Activated naive CD4-positive, alpha-beta T cell treated with anti-CD3 and anti-CD28 coated beads, Interleukin-2, amount 10 ng/mL, durations not matched to agents 7 days and 5 days (primary cell): ENCODE data around the gene WDR76.

Experiments
- CTCF ChIA-PET: fragments of 350-600 bp; sonication (Branson Sonifier 250); formaldehyde crosslinking; loops from one replicate; lab custom pipeline; 2021; ENCODE audit warnings: antibody characterized with exemption; lab: Charles Lee
- DNase-seq: peaks from one replicate; pipeline ENCODE4 v3.0.0-alpha.2; 2020
- H3K27ac Mint-ChIP-seq: one replicate; pipeline ENCODE4 v1.8.0; 2021; ENCODE audit warnings: mild to moderate bottlenecking, moderate library complexity, mixed read lengths
- H3K27me3 Mint-ChIP-seq: one replicate; pipeline ENCODE4 v1.8.0; 2021; ENCODE audit warnings: mild to moderate bottlenecking, mixed read lengths
- H3K36me3 Mint-ChIP-seq: one replicate; pipeline ENCODE4 v1.8.0; 2021; ENCODE audit warnings: mixed read lengths
- H3K4me1 Mint-ChIP-seq: one replicate; pipeline ENCODE4 v1.8.0; 2021; ENCODE audit warnings: mixed read lengths
- H3K4me3 Mint-ChIP-seq: one replicate; pipeline ENCODE4 v1.8.0; 2021; ENCODE audit warnings: mild to moderate bottlenecking, moderate library complexity, mixed read lengths
- H3K9me3 Mint-ChIP-seq: one replicate; pipeline ENCODE4 v1.8.0; 2021; ENCODE audit warnings: mixed read lengths

WDR76 gene

GRCh38 chr15:43876872-43877271 is 50.1 kb downstream of the WDR76 start:
- Mint-ChIP-seq H3K36me3 (peaks cover 45% of the 10 kb centered on the region), H3K9me3 (no peaks in the 10 kb centered on the region), H3K4me1 (no peaks in the 10 kb centered on the region), H3K4me3 (no peak overlapping the region), H3K27me3 (no peaks in the 10 kb centered on the region), H3K27ac (no peak overlapping the region)
- DNase-seq, result no peak
- CTCF ChIA-PET, result interaction anchor here (1.2 kb wide), 1 partner anchor 27 kb away, joined by 3 read pairs; no protein-coding TSS in a partner anchor

GRCh38 chr15:43877371-43877770 is 50.6 kb downstream of the WDR76 start:
- Mint-ChIP-seq H3K27ac (no peak overlapping the region), H3K4me3 (no peak overlapping the region), H3K4me1 (no peaks in the 10 kb centered on the region), H3K27me3 (no peaks in the 10 kb centered on the region), H3K36me3 (peaks cover 48% of the 10 kb centered on the region), H3K9me3 (no peaks in the 10 kb centered on the region)
- DNase-seq, result no peak
- CTCF ChIA-PET, result interaction anchor here (1.2 kb wide), 1 partner anchor 27 kb away, joined by 3 read pairs; no protein-coding TSS in a partner anchor

- Mint-ChIP-seq H3K4me3 (no peak overlapping the region), H3K27ac (no peak overlapping the region), H3K27me3 (no peaks in the 10 kb centered on the region), H3K36me3 (peaks cover 51% of the 10 kb centered on the region), H3K4me1 (no peaks in the 10 kb centered on the region), H3K9me3 (no peaks in the 10 kb centered on the region)
- DNase-seq, result no peak
- CTCF ChIA-PET, result no interaction called here
These were observed 51.6 kb downstream of the WDR76 start for GRCh38 chr15:43878446-43878845.

- Mint-ChIP-seq H3K36me3 (peaks cover 52% of the 10 kb centered on the region), H3K27ac (no peak overlapping the region), H3K4me3 (no peak overlapping the region), H3K4me1 (no peaks in the 10 kb centered on the region), H3K9me3 (no peaks in the 10 kb centered on the region), H3K27me3 (no peaks in the 10 kb centered on the region)
- CTCF ChIA-PET, result no interaction called here
- no peak for DNase-seq
These were observed 52.9 kb downstream of the WDR76 start for GRCh38 chr15:43879386-43880355.

GRCh38 chr15:43880406-43881194 is 53.8 kb downstream of the WDR76 start:
- H3K27me3 Mint-ChIP-seq, result no peaks in the 10 kb centered on the region
- no peak overlapping the region for H3K4me3 Mint-ChIP-seq
- DNase-seq, result no peak
- CTCF ChIA-PET, result interaction anchor here (1.0 to 1.8 kb wide), 4 partner anchors 8 to 22 kb away, joined by 3 to 7 read pairs (median 5); no protein-coding TSS in a partner anchor
- peaks cover 54% of the 10 kb centered on the region for H3K36me3 Mint-ChIP-seq
- H3K4me1 Mint-ChIP-seq, result no peaks in the 10 kb centered on the region
- no peaks in the 10 kb centered on the region for H3K9me3 Mint-ChIP-seq
- H3K27ac Mint-ChIP-seq, result no peak overlapping the region

- H3K36me3 Mint-ChIP-seq, result peaks cover 51% of the 10 kb centered on the region
- H3K27ac Mint-ChIP-seq, result no peak overlapping the region
- H3K4me3 Mint-ChIP-seq, result no peak overlapping the region
- no peak for DNase-seq
- CTCF ChIA-PET, result interaction anchor here (0.9 to 1.8 kb wide), 6 partner anchors 9 to 21 kb away, joined by 3 to 7 read pairs (median 4); no protein-coding TSS in a partner anchor
- no peaks in the 10 kb centered on the region for H3K4me1 Mint-ChIP-seq
- H3K9me3 Mint-ChIP-seq, result no peaks in the 10 kb centered on the region
- H3K27me3 Mint-ChIP-seq, result no peaks in the 10 kb centered on the region
These were observed 54.4 kb downstream of the WDR76 start for GRCh38 chr15:43881245-43881644.

GRCh38 chr15:43881944-43882343 is 55.1 kb downstream of the WDR76 start:
- H3K27me3 Mint-ChIP-seq, result no peaks in the 10 kb centered on the region
- CTCF ChIA-PET, result interaction anchor here (0.9 to 1.8 kb wide), 5 partner anchors 8 to 21 kb away, joined by 3 to 7 read pairs (median 3); no protein-coding TSS in a partner anchor

GRCh38 chr15:43883571-43883970 is 56.8 kb downstream of the WDR76 start:
- Mint-ChIP-seq H3K9me3 (no peaks in the 10 kb centered on the region), H3K4me3 (no peak overlapping the region), H3K4me1 (no peaks in the 10 kb centered on the region), H3K27me3 (no peaks in the 10 kb centered on the region), H3K36me3 (peaks cover 43% of the 10 kb centered on the region), H3K27ac (no peak overlapping the region)
- DNase-seq, result no peak
- CTCF ChIA-PET, result interaction anchor here (1.3 kb wide), 1 partner anchor 12 kb away, joined by 3 read pairs; no protein-coding TSS in a partner anchor

More at GRCh38 chr15:43881944-43882343, 55.1 kb downstream of the WDR76 start:
- Mint-ChIP-seq H3K36me3 (peaks cover 46% of the 10 kb centered on the region), H3K4me3 (no peak overlapping the region), H3K27ac (no peak overlapping the region), H3K9me3 (no peaks in the 10 kb centered on the region), H3K4me1 (no peaks in the 10 kb centered on the region)
- peak; percentile 24 for DNase-seq

- Mint-ChIP-seq H3K4me3 (no peak overlapping the region), H3K27ac (no peak overlapping the region), H3K9me3 (no peaks in the 10 kb centered on the region), H3K4me1 (no peaks in the 10 kb centered on the region), H3K36me3 (peaks cover 33% of the 10 kb centered on the region), H3K27me3 (no peaks in the 10 kb centered on the region)
- DNase-seq, result no peak
- CTCF ChIA-PET, result no interaction called here
These were observed 59.8 kb downstream of the WDR76 start for GRCh38 chr15:43886558-43886957.

- no peak for DNase-seq
- Mint-ChIP-seq H3K9me3 (no peaks in the 10 kb centered on the region), H3K36me3 (peaks cover 23% of the 10 kb centered on the region), H3K27ac (no peak overlapping the region), H3K27me3 (no peaks in the 10 kb centered on the region), H3K4me1 (no peaks in the 10 kb centered on the region), H3K4me3 (no peak overlapping the region)
- CTCF ChIA-PET, result no interaction called here
These were observed 61.1 kb downstream of the WDR76 start for GRCh38 chr15:43887901-43888300.

- H3K4me1 Mint-ChIP-seq, result no peaks in the 10 kb centered on the region
- H3K27me3 Mint-ChIP-seq, result no peaks in the 10 kb centered on the region
- no peak overlapping the region for H3K27ac Mint-ChIP-seq
- CTCF ChIA-PET, result interaction anchor here (2.4 kb wide), 1 partner anchor 14 kb away, joined by 6 read pairs; no protein-coding TSS in a partner anchor
- no peaks in the 10 kb centered on the region for H3K9me3 Mint-ChIP-seq
- no peak overlapping the region for H3K4me3 Mint-ChIP-seq
- peaks cover 15% of the 10 kb centered on the region for H3K36me3 Mint-ChIP-seq
- DNase-seq, result no peak
These were observed 62.2 kb downstream of the WDR76 start for GRCh38 chr15:43889042-43889441.

GRCh38 chr15:43893956-43894355 is 67.2 kb downstream of the WDR76 start:
- Mint-ChIP-seq H3K4me3 (no peak overlapping the region), H3K27ac (no peak overlapping the region), H3K9me3 (no peaks in the 10 kb centered on the region), H3K36me3 (peaks cover 2% of the 10 kb centered on the region), H3K4me1 (no peaks in the 10 kb centered on the region), H3K27me3 (no peaks in the 10 kb centered on the region)
- CTCF ChIA-PET, result no interaction called here
- DNase-seq, result no peak

GRCh38 chr15:43895586-43895985 is 68.8 kb downstream of the WDR76 start:
- H3K36me3 Mint-ChIP-seq, result no peaks in the 10 kb centered on the region
- H3K27ac Mint-ChIP-seq, result no peak overlapping the region
- CTCF ChIA-PET, result interaction anchor here (0.8 to 1.0 kb wide), 2 partner anchors 12 to 14 kb away, joined by 3 to 4 read pairs; no protein-coding TSS in a partner anchor
- no peak for DNase-seq
- no peaks in the 10 kb centered on the region for H3K9me3 Mint-ChIP-seq
- H3K4me1 Mint-ChIP-seq, result no peaks in the 10 kb centered on the region
- no peaks in the 10 kb centered on the region for H3K27me3 Mint-ChIP-seq
- H3K4me3 Mint-ChIP-seq, result no peak overlapping the region

- Mint-ChIP-seq H3K27ac (no peak overlapping the region), H3K9me3 (no peaks in the 10 kb centered on the region), H3K4me3 (no peak overlapping the region), H3K36me3 (no peaks in the 10 kb centered on the region), H3K4me1 (no peaks in the 10 kb centered on the region), H3K27me3 (no peaks in the 10 kb centered on the region)
- CTCF ChIA-PET, result interaction anchor here (0.6 kb wide), 1 partner anchor 31 kb away, joined by 3 read pairs; no protein-coding TSS in a partner anchor
- DNase-seq, result no peak
These were observed 69.7 kb downstream of the WDR76 start for GRCh38 chr15:43896543-43896942.
